ENCODE measurements around the gene TMEM81. TPM values are rescaled to one million over a fixed set of nuclear protein-coding genes. Genes with fewer than 3 reads are reported as not detected.

The TMEM81 gene
- 1.5 and 2.0 TPM in 2 replicates for total RNA-seq

GRCh38 chr1:205084360-205084759, at the start of gene TMEM81:
Gene TMEM81, minus strand, starts transcription at chr1:205084460. Its CDS starts 140 bp downstream, at chr1:205084320.

GRCh38 chr1:205121660-205122488, 37.6 kb upstream of the TMEM81 start, which contains the start of gene RBBP5:
Gene RBBP5, minus strand, starts transcription at chr1:205121978. Its CDS starts 105 bp downstream, at chr1:205121873.

GRCh38 chr1:205042911-205043806, 41.1 kb downstream of the TMEM81 start, which contains the start of gene CNTN2:
Gene CNTN2, plus strand, starts transcription at chr1:205043212. Its CDS starts 9,974 bp downstream, at chr1:205053186.

Other genes with a start within 250 kb of the TMEM81 start
- gene NFASC, start 213.6 kb downstream of the TMEM81 start, total RNA-seq, result 11.9 and 12.1 TPM in 2 replicates
- not detected in 2 replicates for gene CNTN2, start 41.2 kb downstream of the TMEM81 start, total RNA-seq
- 13.6 and 18.4 TPM in 2 replicates for gene RBBP5, start 37.5 kb upstream of the TMEM81 start, total RNA-seq
- gene DSTYK, start 127.2 kb upstream of the TMEM81 start, total RNA-seq, result 10.7 and 10.9 TPM in 2 replicates
- gene TMCC2, start 143.5 kb upstream of the TMEM81 start, total RNA-seq, result 1.1 and 2.5 TPM in 2 replicates
- gene NUAK2, start 237.3 kb upstream of the TMEM81 start, total RNA-seq, result 0.37 and 1.2 TPM in 2 replicates